Mammary epithelial cell (primary cell): ENCODE data around the gene FABP2.

ENCODE experiments used
- CTCF ChIP-seq, 2 donors: IDR thresholded peaks in 1 of 2; conservative IDR thresholded peaks in 1 of 2; 2 replicates each; pipeline ENCODE4 v1.5.1; 2011 to 2012; ENCODE audit warnings: inconsistent platforms in 2 of 2, low read length in 2 of 2, mild to moderate bottlenecking in 2 of 2, control low read depth in 1 of 2, low read depth in 1 of 2; ENCODE audit not compliant: insufficient read depth in 1 of 2; ENCODE audit errors: extremely low read depth in 1 of 2
- EZH2 ChIP-seq: IDR thresholded peaks from 2 replicates; pipeline ENCODE4 v1.6.1; 2012; ENCODE audit warnings: low read length, inconsistent platforms, borderline replicate concordance

GRCh38 chr4:119302073-119302832 lies 19.7 kb downstream of the FABP2 start:
- TF ChIP-seq CTCF (conservative IDR thresholded peaks at IDR 0.05 in 1 of 2, IDR thresholded peaks at IDR 0.05 in 1 of 2; ENCODE audit: extremely low read depth in 1 of 2, insufficient read depth in 1 of 2, low read depth in 1 of 2, low read length in 2 of 2), result no peak
- TF ChIP-seq EZH2, result no peak
